Smooth muscle cell (in vitro differentiated cells): ENCODE data around the gene ANKFY1. TPM values are rescaled to one million over a fixed set of nuclear protein-coding genes. Genes with fewer than 3 reads are reported as not detected.
"Not testable (repeated sequence)": the region's sequence is repeated elsewhere in the genome, so short reads cannot be mapped to it uniquely, and the experiment has no call there.

ENCODE experiments used
- DNase-seq: peaks from one replicate; lab custom pipeline; 2025; ENCODE audit not compliant: unreplicated experiment; lab: John Stamatoyannopoulos, UW
- H2AFZ ChIP-seq: fragments of 200-600 bp; sonication (generic); 2 replicates; pipeline ENCODE4 v1.6.0; 2016; ENCODE audit warnings: antibody characterized with exemption, low read depth, mild to moderate bottlenecking
- H3F3A ChIP-seq: fragments of 200-600 bp; sonication (generic); 2 replicates; pipeline ENCODE4 v1.6.0; 2017; ENCODE audit warnings: antibody characterized with exemption, low read depth
- H3K27ac ChIP-seq: fragments of 200-600 bp; sonication (generic); 2 replicates; pipeline ENCODE4 v1.5.1; 2016; ENCODE audit warnings: low read depth, mild to moderate bottlenecking
- H3K27me3 ChIP-seq: fragments of 200-600 bp; sonication (generic); 2 replicates; pipeline ENCODE4 v1.6.1; 2016; ENCODE audit warnings: low read depth, mild to moderate bottlenecking
- H3K36me3 ChIP-seq: fragments of 200-600 bp; sonication (generic); 2 replicates; pipeline ENCODE4 v1.5.1; 2016; ENCODE audit warnings: low read depth
- H3K4me1 ChIP-seq: fragments of 200-600 bp; sonication (generic); 2 replicates; pipeline ENCODE4 v1.5.1; 2016; ENCODE audit warnings: low read depth
- H3K4me2 ChIP-seq: fragments of 200-600 bp; sonication (generic); 2 replicates; pipeline ENCODE4 v1.6.0; 2016; ENCODE audit warnings: mild to moderate bottlenecking
- H3K4me3 ChIP-seq: fragments of 200-600 bp; sonication (generic); 2 replicates; pipeline ENCODE4 v1.5.1; 2016; ENCODE audit warnings: mild to moderate bottlenecking
- H3K79me2 ChIP-seq: fragments of 200-600 bp; sonication (generic); 2 replicates; pipeline ENCODE4 v1.6.0; 2016; ENCODE audit warnings: low read depth, mild to moderate bottlenecking
- H3K9ac ChIP-seq: fragments of 200-600 bp; sonication (generic); 2 replicates; pipeline ENCODE4 v1.6.0; 2016; ENCODE audit warnings: low read depth
- H3K9me3 ChIP-seq: fragments of 200-600 bp; sonication (generic); replicated peaks from 2 replicates; pipeline ENCODE4 v1.5.1; 2016; ENCODE audit warnings: low read depth
- H4K20me1 ChIP-seq: fragments of 200-600 bp; sonication (generic); 2 replicates; pipeline ENCODE4 v1.6.0; 2016; ENCODE audit warnings: low read depth
- WGBS: methylation state at CpG from one replicate; pipeline ENCODE4 v1.1.7; 2016; ENCODE audit warnings: low lambda C conversion rate; 5-methylcytosine and 5-hydroxymethylcytosine counted together
- polyA plus RNA-seq: library from polyadenylated mRNA; unstranded; fragments of >200 nt; fragmentation: Nextera tagmentation; extraction: Ambion mirVana; gene quantifications from 2 replicates; pipeline ENCODE4 v1.2.1, GENCODE V29; 2016
- total RNA-seq: library from RNA; depleted of rRNA; stranded (reverse); fragments of >200 nt; gene quantifications from 2 replicates; pipeline ENCODE4 v1.2.3, GENCODE V29; 2014
- TF ChIP-seq, protein P1 (sequence below): fragments of 200-600 bp; sonication (generic); IDR thresholded peaks from 2 replicates; pipeline ENCODE4 v1.5.1; 2017; ENCODE audit warnings: borderline replicate concordance, mild to moderate bottlenecking, antibody characterized with exemption; ENCODE audit not compliant: insufficient read depth, poor library complexity, severe bottlenecking

ANKFY1 gene
- total and polyA plus RNA-seq, 2 experiments from 2014 or later = 11.5 to 26.3 TPM

DNA sequence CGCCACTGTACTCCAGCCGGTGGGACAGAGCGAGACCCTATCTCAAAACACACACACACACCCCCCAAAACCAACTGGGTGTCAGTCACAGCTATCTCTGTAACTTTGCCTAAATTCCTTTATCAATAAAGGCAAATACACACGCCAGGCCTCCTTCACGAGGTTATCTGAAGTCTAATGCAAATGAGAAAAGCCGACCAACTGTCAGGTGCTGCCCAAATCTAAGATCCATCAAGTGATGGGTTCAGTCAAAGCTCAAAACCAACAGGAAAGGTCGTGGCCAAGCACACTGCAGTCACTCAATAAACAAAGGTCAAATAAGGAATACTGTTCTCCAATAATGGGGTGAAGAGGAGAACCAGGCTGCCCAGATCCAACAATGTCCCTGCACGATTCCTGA is 1.1 kb downstream of the ANKFY1 start:
- DNase-seq = no peak
- Histone ChIP-seq H3K36me3 (no peaks in the 10 kb centered on the region), H3F3A (no peaks in the 10 kb centered on the region), H3K9me3 (no peaks in the 10 kb centered on the region), H3K4me3 (peak overlapping the region; percentile 94), H3K27me3 (no peaks in the 10 kb centered on the region), H3K27ac (peak overlapping the region; percentile 81), H3K4me1 (peaks cover 7% of the 10 kb centered on the region), H3K9ac (peak overlapping the region; percentile 96), H4K20me1 (peaks cover 22% of the 10 kb centered on the region), H3K4me2 (peak overlapping the region; percentile 86), H2AFZ (no peak overlapping the region), H3K79me2 (peaks cover 57% of the 10 kb centered on the region)
- 71% methylated on average over 8 of the region's 8 CpGs for WGBS
- TF ChIP-seq, protein P1, sequence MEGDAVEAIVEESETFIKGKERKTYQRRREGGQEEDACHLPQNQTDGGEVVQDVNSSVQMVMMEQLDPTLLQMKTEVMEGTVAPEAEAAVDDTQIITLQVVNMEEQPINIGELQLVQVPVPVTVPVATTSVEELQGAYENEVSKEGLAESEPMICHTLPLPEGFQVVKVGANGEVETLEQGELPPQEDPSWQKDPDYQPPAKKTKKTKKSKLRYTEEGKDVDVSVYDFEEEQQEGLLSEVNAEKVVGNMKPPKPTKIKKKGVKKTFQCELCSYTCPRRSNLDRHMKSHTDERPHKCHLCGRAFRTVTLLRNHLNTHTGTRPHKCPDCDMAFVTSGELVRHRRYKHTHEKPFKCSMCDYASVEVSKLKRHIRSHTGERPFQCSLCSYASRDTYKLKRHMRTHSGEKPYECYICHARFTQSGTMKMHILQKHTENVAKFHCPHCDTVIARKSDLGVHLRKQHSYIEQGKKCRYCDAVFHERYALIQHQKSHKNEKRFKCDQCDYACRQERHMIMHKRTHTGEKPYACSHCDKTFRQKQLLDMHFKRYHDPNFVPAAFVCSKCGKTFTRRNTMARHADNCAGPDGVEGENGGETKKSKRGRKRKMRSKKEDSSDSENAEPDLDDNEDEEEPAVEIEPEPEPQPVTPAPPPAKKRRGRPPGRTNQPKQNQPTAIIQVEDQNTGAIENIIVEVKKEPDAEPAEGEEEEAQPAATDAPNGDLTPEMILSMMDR = no peak

DNA sequence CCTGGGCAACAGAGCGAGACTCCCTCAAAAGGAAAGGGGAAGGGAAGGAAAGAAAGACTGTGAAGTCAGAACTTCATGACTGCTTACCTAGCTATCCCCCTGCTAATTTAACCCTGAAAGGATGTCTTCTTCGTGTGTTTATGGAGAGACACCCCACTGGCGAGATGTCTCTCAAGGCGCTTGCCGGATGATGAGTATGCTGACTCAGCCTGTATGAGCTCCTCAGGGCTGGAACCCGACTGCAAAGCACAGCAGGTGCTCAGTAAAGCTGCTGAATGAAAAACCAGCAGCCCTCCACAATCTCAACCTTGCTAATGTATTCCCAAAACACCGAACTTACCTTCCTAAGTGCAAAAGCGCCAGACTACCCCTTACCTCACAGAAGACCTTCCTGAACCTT is 2.3 kb downstream of the ANKFY1 start:
- H3K4me3 ChIP-seq = no peak overlapping the region
- peaks cover 34% of the 10 kb centered on the region for H4K20me1 ChIP-seq
- DNase-seq = no peak
- peaks cover 67% of the 10 kb centered on the region for H3K79me2 ChIP-seq
- no peaks in the 10 kb centered on the region for H3K36me3 ChIP-seq
- H3K4me2 ChIP-seq = no peak overlapping the region
- no peaks in the 10 kb centered on the region for H3K9me3 ChIP-seq
- 82% methylated on average over 8 of the region's 8 CpGs for WGBS
- peaks cover 7% of the 10 kb centered on the region for H3K4me1 ChIP-seq
- no peak overlapping the region for H3K27ac ChIP-seq
- no peak overlapping the region for H3K9ac ChIP-seq
- TF ChIP-seq, protein P1 = no peak
- H3K27me3 ChIP-seq = no peaks in the 10 kb centered on the region
- no peak overlapping the region for H2AFZ ChIP-seq
- H3F3A ChIP-seq = no peaks in the 10 kb centered on the region

- peaks cover 93% of the 10 kb centered on the region for H3K79me2 ChIP-seq
- peaks cover 51% of the 10 kb centered on the region for H4K20me1 ChIP-seq
- H3K4me2 ChIP-seq = no peak overlapping the region
- H3F3A ChIP-seq = no peaks in the 10 kb centered on the region
- no peak overlapping the region for H2AFZ ChIP-seq
- TF ChIP-seq, protein P1 = no peak
- H3K36me3 ChIP-seq = no peaks in the 10 kb centered on the region
- no peaks in the 10 kb centered on the region for H3K9me3 ChIP-seq
- H3K27me3 ChIP-seq = no peaks in the 10 kb centered on the region
- H3K4me3 ChIP-seq = no peak overlapping the region
- H3K9ac ChIP-seq = no peak overlapping the region
- WGBS = 100% methylated on average over 3 of the region's 3 CpGs
- peaks cover 7% of the 10 kb centered on the region for H3K4me1 ChIP-seq
- no peak for DNase-seq
- H3K27ac ChIP-seq = no peak overlapping the region
Observed at GRCh38 chr17:4258867-4259266, 4.9 kb downstream of the ANKFY1 start.

GRCh38 chr17:4256952-4257351 is 6.8 kb downstream of the ANKFY1 start:
- WGBS = 77% methylated on average over 2 of the region's 2 CpGs
- no peaks in the 10 kb centered on the region for H3K4me1 ChIP-seq

DNA sequence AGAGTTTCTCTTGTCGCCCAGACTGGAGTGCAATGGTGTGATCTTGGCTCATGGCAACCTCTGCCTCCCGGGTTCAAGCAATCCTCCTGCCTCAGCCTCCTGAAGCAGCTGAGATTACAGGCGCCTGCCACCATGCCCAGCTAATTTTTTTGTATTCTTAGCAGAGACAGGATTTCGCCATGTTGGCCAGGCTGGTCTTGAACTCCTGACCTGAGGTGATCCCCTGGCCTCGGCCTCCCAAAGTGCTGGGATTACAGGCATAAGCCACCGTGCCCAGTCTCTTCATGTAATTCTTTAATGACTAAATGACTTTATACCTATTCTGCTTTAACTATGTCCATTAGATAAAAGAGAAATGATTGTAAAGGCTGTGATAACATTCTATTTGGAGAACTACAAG is 8.5 kb downstream of the ANKFY1 start:
- H4K20me1 ChIP-seq = peaks cover 64% of the 10 kb centered on the region
- WGBS = 94% methylated on average over 6 of the region's 6 CpGs

More at GRCh38 chr17:4256952-4257351, 6.8 kb downstream of the ANKFY1 start:
- no peak overlapping the region for H3K4me2 ChIP-seq
- no peak overlapping the region for H3K4me3 ChIP-seq
- H3K79me2 ChIP-seq = peaks cover 92% of the 10 kb centered on the region
- H3K9ac ChIP-seq = no peak overlapping the region
- H3K36me3 ChIP-seq = no peaks in the 10 kb centered on the region
- no peaks in the 10 kb centered on the region for H3K27me3 ChIP-seq
- H4K20me1 ChIP-seq = peaks cover 57% of the 10 kb centered on the region
- no peak overlapping the region for H3K27ac ChIP-seq
- DNase-seq = no peak
- no peak overlapping the region for H2AFZ ChIP-seq
- TF ChIP-seq, protein P1 = no peak
- no peaks in the 10 kb centered on the region for H3K9me3 ChIP-seq
- H3F3A ChIP-seq = no peaks in the 10 kb centered on the region

More for the DNA sequence above, 8.5 kb downstream of the ANKFY1 start:
- H3K4me3 ChIP-seq, H3K27me3 ChIP-seq, H3K27ac ChIP-seq, H3K36me3 ChIP-seq, H3K9me3 ChIP-seq, H3K4me2 ChIP-seq, H3F3A ChIP-seq, DNase-seq, H3K9ac ChIP-seq, H3K4me1 ChIP-seq, H2AFZ ChIP-seq: not testable (repeated sequence)
- H3K79me2 ChIP-seq = peaks cover 92% of the 10 kb centered on the region
